ENCODE results near the gene KIF5C.

DNA sequence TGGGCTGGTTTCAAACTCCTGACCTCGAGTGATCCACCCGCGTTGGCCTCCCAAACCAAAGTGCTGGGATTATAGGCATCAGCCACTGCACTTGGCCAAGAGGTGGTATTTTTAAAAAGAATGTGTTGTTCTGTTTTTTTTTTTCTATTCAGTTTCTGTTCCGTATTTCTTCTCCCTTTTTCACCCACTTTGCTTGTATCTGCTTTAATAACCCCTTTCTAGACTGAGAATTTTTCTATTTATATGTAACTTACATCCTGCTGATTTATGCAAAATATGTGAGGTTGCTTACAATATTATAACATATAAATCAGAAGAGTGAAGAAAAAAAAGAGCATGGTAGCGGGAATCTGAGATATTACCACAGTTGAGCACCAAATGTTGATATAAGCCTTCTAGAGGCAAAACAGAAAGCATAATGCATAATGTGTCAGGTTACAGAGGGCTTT, 146.3 kb downstream of the KIF5C start:
- TF ChIP-seq, protein P1, sequence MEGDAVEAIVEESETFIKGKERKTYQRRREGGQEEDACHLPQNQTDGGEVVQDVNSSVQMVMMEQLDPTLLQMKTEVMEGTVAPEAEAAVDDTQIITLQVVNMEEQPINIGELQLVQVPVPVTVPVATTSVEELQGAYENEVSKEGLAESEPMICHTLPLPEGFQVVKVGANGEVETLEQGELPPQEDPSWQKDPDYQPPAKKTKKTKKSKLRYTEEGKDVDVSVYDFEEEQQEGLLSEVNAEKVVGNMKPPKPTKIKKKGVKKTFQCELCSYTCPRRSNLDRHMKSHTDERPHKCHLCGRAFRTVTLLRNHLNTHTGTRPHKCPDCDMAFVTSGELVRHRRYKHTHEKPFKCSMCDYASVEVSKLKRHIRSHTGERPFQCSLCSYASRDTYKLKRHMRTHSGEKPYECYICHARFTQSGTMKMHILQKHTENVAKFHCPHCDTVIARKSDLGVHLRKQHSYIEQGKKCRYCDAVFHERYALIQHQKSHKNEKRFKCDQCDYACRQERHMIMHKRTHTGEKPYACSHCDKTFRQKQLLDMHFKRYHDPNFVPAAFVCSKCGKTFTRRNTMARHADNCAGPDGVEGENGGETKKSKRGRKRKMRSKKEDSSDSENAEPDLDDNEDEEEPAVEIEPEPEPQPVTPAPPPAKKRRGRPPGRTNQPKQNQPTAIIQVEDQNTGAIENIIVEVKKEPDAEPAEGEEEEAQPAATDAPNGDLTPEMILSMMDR (conservative IDR thresholded peaks at IDR 0.05) = no peak
- no peak for TF ChIP-seq ZFX (IDR thresholded peaks at IDR 0.05)

Data from C4-2B (cell line).